HUDEP-2 (cell line): ENCODE results near the gene GPSM1.

Source experiments
- DNase-seq, 76 experiments: peaks; one replicate each; lab custom pipeline; 2025; ENCODE audit not compliant: unreplicated experiment in 76 of 76; lab: John Stamatoyannopoulos, UW

Gene GPSM1

GRCh38 chr9:136330406-136330990, 3.2 kb downstream of the GPSM1 start:
- no peak for DNase-seq

- no peak for DNase-seq
Observed at GRCh38 chr9:136331030-136331429, 3.7 kb downstream of the GPSM1 start.

- DNase-seq = no peak
Observed at GRCh38 chr9:136331556-136332481, 4.5 kb downstream of the GPSM1 start.

GRCh38 chr9:136332482-136332983, 5.2 kb downstream of the GPSM1 start:
- DNase-seq = no peak

GRCh38 chr9:136333045-136333444, 5.7 kb downstream of the GPSM1 start:
- DNase-seq = no peak

- DNase-seq = no peak
Observed at GRCh38 chr9:136333486-136333885, 6.1 kb downstream of the GPSM1 start.

- DNase-seq = no peak
Observed at GRCh38 chr9:136334541-136334940, 7.2 kb downstream of the GPSM1 start.

- DNase-seq = no peak
Observed at GRCh38 chr9:136335296-136336155, 8.2 kb downstream of the GPSM1 start.

GRCh38 chr9:136336156-136336870, 9.0 kb downstream of the GPSM1 start:
- DNase-seq = no peak

GRCh38 chr9:136336881-136337280, 9.5 kb downstream of the GPSM1 start:
- DNase-seq = no peak

- DNase-seq = no peak
Observed at GRCh38 chr9:136337416-136338395, 10.4 kb downstream of the GPSM1 start.

GRCh38 chr9:136338511-136338910, 11.2 kb downstream of the GPSM1 start:
- no peak for DNase-seq

- peak in 68 of 76 experiments; percentile 2 to 82 (median 55) for DNase-seq
Observed at GRCh38 chr9:136339173-136339957, 12.0 kb downstream of the GPSM1 start.

GRCh38 chr9:136339958-136340310, 12.6 kb downstream of the GPSM1 start:
- DNase-seq = no peak

GRCh38 chr9:136340356-136341041, 13.2 kb downstream of the GPSM1 start:
- no peak for DNase-seq

- no peak for DNase-seq
Observed at GRCh38 chr9:136341042-136341655, 13.8 kb downstream of the GPSM1 start.

GRCh38 chr9:136341769-136342168, 14.4 kb downstream of the GPSM1 start:
- DNase-seq = no peak
